GM23338 (cell line): ENCODE results near the gene GPC5. TPM values are rescaled to one million over a fixed set of nuclear protein-coding genes. Genes with fewer than 3 reads are reported as not detected.

Experiments
- ATAC-seq: fragments of 200-7000 bp; cut with Tn5 transposase; 3 replicates; pipeline ENCODE4 v1.9.1; 2020
- DNase-seq: peaks from one replicate; pipeline ENCODE4 v3.0.0-alpha.2; 2015; ENCODE audit warnings: low spot score
- H2AFZ ChIP-seq: fragments of 200-600 bp; sonication (generic); 2 replicates; pipeline ENCODE4 v1.8.0; 2016; ENCODE audit warnings: antibody characterized with exemption, mild to moderate bottlenecking, moderate library complexity
- H3F3A ChIP-seq: fragments of 200-600 bp; sonication (generic); replicated peaks from 2 replicates; pipeline ENCODE4 v1.8.0; 2017; ENCODE audit warnings: antibody characterized with exemption, mixed run types, low read depth
- H3K27ac ChIP-seq: fragments of 200-600 bp; sonication (generic); 2 replicates; pipeline ENCODE4 v1.6.1; 2016; ENCODE audit warnings: low read depth
- H3K27me3 ChIP-seq: fragments of 200-600 bp; sonication (generic); 2 replicates; pipeline ENCODE4 v1.8.0; 2016; ENCODE audit warnings: mild to moderate bottlenecking, mixed run types, moderate library complexity; ENCODE audit not compliant: insufficient read depth
- H3K36me3 ChIP-seq: fragments of 200-600 bp; sonication (generic); 2 replicates; pipeline ENCODE4 v1.8.0; 2016; ENCODE audit warnings: mild to moderate bottlenecking; ENCODE audit not compliant: insufficient read depth
- H3K4me1 ChIP-seq: fragments of 200-600 bp; sonication (generic); 2 replicates; pipeline ENCODE4 v1.8.0; 2016; ENCODE audit warnings: mild to moderate bottlenecking, moderate library complexity; ENCODE audit not compliant: insufficient read depth
- H3K4me2 ChIP-seq: fragments of 200-600 bp; sonication (generic); 2 replicates; pipeline ENCODE4 v1.7.1; 2017; ENCODE audit warnings: mixed run types
- H3K4me3 ChIP-seq: fragments of 200-600 bp; sonication (generic); 2 replicates; pipeline ENCODE4 v1.6.1; 2016; ENCODE audit warnings: mixed run types
- H3K79me2 ChIP-seq: fragments of 200-600 bp; sonication (generic); replicated peaks from 2 replicates; pipeline ENCODE4 v1.8.0; 2017; ENCODE audit warnings: mild to moderate bottlenecking; ENCODE audit not compliant: insufficient read depth
- H3K9me2 ChIP-seq: fragments of 200-600 bp; sonication (generic); 2 replicates; pipeline ENCODE4 v1.8.0; 2017; ENCODE audit not compliant: insufficient read depth
- H4K20me1 ChIP-seq: fragments of 200-600 bp; sonication (generic); replicated peaks from 2 replicates; pipeline ENCODE4 v1.8.0; 2017; ENCODE audit warnings: mild to moderate bottlenecking; ENCODE audit not compliant: insufficient read depth
- H3K27ac Mint-ChIP-seq: 2 replicates; pipeline ENCODE4 v1.8.0; 2020; ENCODE audit warnings: inconsistent platforms, mild to moderate bottlenecking, moderate library complexity, mixed read lengths
- H3K27me3 Mint-ChIP-seq: 3 replicates; pipeline ENCODE4 v1.8.0; 2022; ENCODE audit warnings: low read depth, mild to moderate bottlenecking, moderate library complexity, mixed read lengths, inconsistent platforms; ENCODE audit not compliant: insufficient read depth, poor library complexity
- H3K36me3 Mint-ChIP-seq: 3 replicates; pipeline ENCODE4 v1.8.0; 2021; ENCODE audit warnings: low read depth, mild to moderate bottlenecking, inconsistent platforms, moderate library complexity, mixed read lengths
- H3K4me1 Mint-ChIP-seq: 3 replicates; pipeline ENCODE4 v1.8.0; 2020; ENCODE audit warnings: mild to moderate bottlenecking, inconsistent platforms, mixed read lengths
- H3K4me3 Mint-ChIP-seq: 3 replicates; pipeline ENCODE4 v1.8.0; 2021; ENCODE audit warnings: moderate library complexity, mild to moderate bottlenecking, inconsistent platforms, mixed read lengths
- H3K9me3 Mint-ChIP-seq: 3 replicates; pipeline ENCODE4 v1.8.0; 2020; ENCODE audit warnings: moderate library complexity, mild to moderate bottlenecking, inconsistent platforms, mixed read lengths
- CREB1 ChIP-seq: fragments of 250-450 bp; sonication (Bioruptor Pico); IDR thresholded peaks from 2 replicates; pipeline ENCODE4 v1.5.0; 2020; ENCODE audit warnings: low read depth, mild to moderate bottlenecking, moderate library complexity
- CTCF ChIP-seq, 2 experiments: fragments of 200-600 bp in 1 of 2; sonication (generic) in 1 of 2; conservative IDR thresholded peaks; 2 replicates each; pipeline versions ENCODE4 v1.5.1 to v1.6.1; 2016 to 2017; ENCODE audit warnings: antibody characterized with exemption in 2 of 2, low read depth in 2 of 2, mild to moderate bottlenecking in 2 of 2, moderate library complexity in 1 of 2
- ETS1 ChIP-seq: IDR thresholded peaks from 2 replicates; pipeline ENCODE4 v1.6.1; 2016; ENCODE audit warnings: antibody characterized with exemption
- EZH2 ChIP-seq: fragments of 200-600 bp; sonication (generic); IDR thresholded peaks from one replicate; pipeline ENCODE4 v1.8.0; 2017; ENCODE audit warnings: antibody characterized with exemption, mild to moderate bottlenecking, low read depth; ENCODE audit not compliant: unreplicated experiment
- EZH2phosphoT487 ChIP-seq: fragments of 200-600 bp; sonication (generic); IDR thresholded peaks from one replicate; pipeline ENCODE4 v1.8.1; 2018; ENCODE audit warnings: antibody characterized with exemption; ENCODE audit not compliant: unreplicated experiment
- JUNB ChIP-seq: IDR thresholded peaks from one replicate; pipeline ENCODE4 v1.6.1; 2016; ENCODE audit warnings: antibody characterized with exemption; ENCODE audit not compliant: unreplicated experiment
- NANOG ChIP-seq: IDR thresholded peaks from 2 replicates; pipeline ENCODE4 v1.6.1; 2016; ENCODE audit warnings: antibody characterized with exemption, borderline replicate concordance
- POLR2AphosphoS5 ChIP-seq: IDR thresholded peaks from 2 replicates; pipeline ENCODE4 v1.6.1; 2016; ENCODE audit warnings: antibody characterized with exemption, low read depth
- REST ChIP-seq: IDR thresholded peaks from one replicate; pipeline ENCODE4 v1.6.1; 2018; ENCODE audit warnings: antibody characterized with exemption; ENCODE audit not compliant: unreplicated experiment
- STAT1 ChIP-seq: IDR thresholded peaks from one replicate; pipeline ENCODE4 v1.6.1; 2016; ENCODE audit warnings: antibody characterized with exemption; ENCODE audit not compliant: unreplicated experiment
- ZNF114 ChIP-seq: fragments of 250-450 bp; sonication (Bioruptor Pico); IDR thresholded peaks from 2 replicates; pipeline ENCODE4 v1.5.0; 2020; ENCODE audit warnings: mild to moderate bottlenecking, moderate library complexity
- ZNF331 ChIP-seq: fragments of 250-450 bp; sonication (Bioruptor Pico); IDR thresholded peaks from 2 replicates; pipeline ENCODE4 v1.5.0; 2020; ENCODE audit warnings: low read depth, mild to moderate bottlenecking, moderate library complexity
- ZNF462 ChIP-seq: fragments of 250-450 bp; sonication (Bioruptor Pico); IDR thresholded peaks from 2 replicates; pipeline ENCODE4 v1.5.0; 2020; ENCODE audit warnings: mild to moderate bottlenecking, moderate library complexity
- polyA plus RNA-seq: library from polyadenylated mRNA; unstranded; fragments of >200 nt; fragmentation: Nextera tagmentation; extraction: Ambion mirVana; gene quantifications from 2 replicates; pipeline ENCODE4 v1.2.1, GENCODE V29; 2016
- total RNA-seq: library from RNA; depleted of rRNA; stranded (reverse); fragments of >200 nt; shearing (Covaris generic); gene quantifications from 2 replicates; pipeline ENCODE4 v1.2.3, GENCODE V29; 2014

Gene GPC5
- total and polyA plus RNA-seq, 2 experiments from 2014 or later = 0.95 to 1.1 TPM

GRCh38 chr13:91740756-91741155 lies 342.3 kb downstream of the GPC5 start:
- ATAC-seq (no peak), DNase-seq (no peak)
- Histone ChIP-seq H3K79me2 (no peaks in the 10 kb centered on the region), H3K4me1 (no peaks in the 10 kb centered on the region), H3F3A (no peaks in the 10 kb centered on the region), H4K20me1 (no peaks in the 10 kb centered on the region), H3K27ac (no peak overlapping the region), H3K36me3 (no peaks in the 10 kb centered on the region), H3K9me2 (no peaks in the 10 kb centered on the region), H3K27me3 (no peaks in the 10 kb centered on the region), H3K4me3 (no peak overlapping the region), H2AFZ (no peak overlapping the region), H3K4me2 (no peak overlapping the region)
- TF ChIP-seq JUNB = no peak
- no peak for TF ChIP-seq POLR2AphosphoS5
- TF ChIP-seq REST = no peak
- TF ChIP-seq ZNF331 = no peak
- TF ChIP-seq CREB1 (CRISPR knock-in tag) = no peak
- TF ChIP-seq CTCF (conservative IDR thresholded peaks at IDR 0.05; ENCODE audit: low read depth in 2 of 2) = no peak
- no peak for TF ChIP-seq ZNF462 (CRISPR knock-in tag)
- TF ChIP-seq STAT1 = no peak
- TF ChIP-seq NANOG = no peak
- no peak for TF ChIP-seq ZNF114 (CRISPR knock-in tag)
- no peak for TF ChIP-seq ETS1
- TF ChIP-seq EZH2 = no peak
- TF ChIP-seq EZH2phosphoT487 = no peak
- Mint-ChIP-seq H3K9me3 (no peaks in the 10 kb centered on the region; the same call in 2 of the 3 replicates), H3K4me1 (peaks cover 7% of the 10 kb centered on the region; the same call in 2 of the 3 replicates), H3K27ac (no peak overlapping the region), H3K4me3 (no peak overlapping the region), H3K36me3 (no peaks in the 10 kb centered on the region), H3K27me3 (no peaks in the 10 kb centered on the region)
